Measurements from ENCODE around the gene PDIA4.
"Not testable (repeated sequence)": the region's sequence is repeated elsewhere in the genome, so short reads cannot be mapped to it uniquely, and the experiment has no call there.

DNA sequence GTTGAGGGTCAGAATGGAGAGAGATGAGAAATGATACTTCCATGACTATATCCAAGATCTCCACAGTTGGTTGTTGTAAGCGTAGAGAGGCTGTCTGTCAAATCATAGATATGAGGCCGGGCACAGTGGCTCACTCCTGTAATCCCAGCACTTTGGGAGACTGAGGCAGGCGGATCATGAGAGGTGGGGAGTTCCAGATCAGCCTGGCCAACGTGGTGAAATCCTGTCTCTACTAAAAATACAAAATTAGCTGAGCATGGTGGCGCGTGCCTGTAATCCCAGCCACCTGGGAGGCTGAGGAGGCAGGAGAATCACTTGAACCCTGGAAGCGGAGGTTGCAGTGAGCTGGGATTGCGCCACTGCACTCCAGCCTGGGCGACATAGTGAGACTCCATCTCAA lies 2.1 kb upstream of the PDIA4 start:
- TF ChIP-seq, protein P1, sequence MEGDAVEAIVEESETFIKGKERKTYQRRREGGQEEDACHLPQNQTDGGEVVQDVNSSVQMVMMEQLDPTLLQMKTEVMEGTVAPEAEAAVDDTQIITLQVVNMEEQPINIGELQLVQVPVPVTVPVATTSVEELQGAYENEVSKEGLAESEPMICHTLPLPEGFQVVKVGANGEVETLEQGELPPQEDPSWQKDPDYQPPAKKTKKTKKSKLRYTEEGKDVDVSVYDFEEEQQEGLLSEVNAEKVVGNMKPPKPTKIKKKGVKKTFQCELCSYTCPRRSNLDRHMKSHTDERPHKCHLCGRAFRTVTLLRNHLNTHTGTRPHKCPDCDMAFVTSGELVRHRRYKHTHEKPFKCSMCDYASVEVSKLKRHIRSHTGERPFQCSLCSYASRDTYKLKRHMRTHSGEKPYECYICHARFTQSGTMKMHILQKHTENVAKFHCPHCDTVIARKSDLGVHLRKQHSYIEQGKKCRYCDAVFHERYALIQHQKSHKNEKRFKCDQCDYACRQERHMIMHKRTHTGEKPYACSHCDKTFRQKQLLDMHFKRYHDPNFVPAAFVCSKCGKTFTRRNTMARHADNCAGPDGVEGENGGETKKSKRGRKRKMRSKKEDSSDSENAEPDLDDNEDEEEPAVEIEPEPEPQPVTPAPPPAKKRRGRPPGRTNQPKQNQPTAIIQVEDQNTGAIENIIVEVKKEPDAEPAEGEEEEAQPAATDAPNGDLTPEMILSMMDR (IDR thresholded peaks at IDR 0.05; ENCODE audit: poor library complexity): not testable (repeated sequence)
- not testable (repeated sequence) for TF ChIP-seq EZH2 (IDR thresholded peaks at IDR 0.05; ENCODE audit: borderline replicate concordance); EZH2phosphoT487 (IDR thresholded peaks at IDR 0.05; ENCODE audit: low read depth, severe bottlenecking, unreplicated experiment)
